Measurements from ENCODE around the gene ARMCX4.

The ARMCX4 gene

GRCh38 chrX:101507372-101507771 lies 22.1 kb downstream of the ARMCX4 start:
- TF ChIP-seq GATA3 (IDR thresholded peaks at IDR 0.05; ENCODE audit: low read depth, low read length) (no peak), GATA2 (IDR thresholded peaks at IDR 0.05; ENCODE audit: low read depth, low read length) (no peak)

GRCh38 chrX:101507986-101508385 lies 22.7 kb downstream of the ARMCX4 start:
- no peak for TF ChIP-seq GATA2 (IDR thresholded peaks at IDR 0.05; ENCODE audit: low read depth, low read length)

- TF ChIP-seq GATA3 (IDR thresholded peaks at IDR 0.05; ENCODE audit: low read depth, low read length) = no peak
Measured at GRCh38 chrX:101530944-101531343, 45.7 kb downstream of the ARMCX4 start.
